ENCODE results near the gene MCM3AP. TPM values are rescaled to one million over a fixed set of nuclear protein-coding genes. Genes with fewer than 3 reads are reported as not detected.

The MCM3AP gene
- total and polyA plus RNA-seq, 9 of the 15 experiments (the other 6 are each of a cell fraction or from before 2014, with no cell fraction given), result 6.5 to 179 (median 69.6) TPM

GRCh38 chr21:46324390-46325072 is 39.1 kb upstream of the MCM3AP start (continued):
- TF ChIP-seq ATF3 (IDR thresholded peaks at IDR 0.05), result no peak
- TF ChIP-seq ATF3 (CRISPR knock-in tag; conservative IDR thresholded peaks at IDR 0.05), result no peak
- TF ChIP-seq HLTF (IDR thresholded peaks at IDR 0.05), result no peak
- TF ChIP-seq ADNP (tag; IDR thresholded peaks at IDR 0.05), result no peak
- TF ChIP-seq RBBP5 (IDR thresholded peaks at IDR 0.05; ENCODE audit: borderline replicate concordance, insufficient read depth, low read length, poor library complexity, severe bottlenecking), result peak; percentile 32
- no peak for TF ChIP-seq HMG20B (CRISPR knock-in tag; IDR thresholded peaks at IDR 0.05)
- TF ChIP-seq POLR3A (IDR thresholded peaks at IDR 0.05; ENCODE audit: borderline replicate concordance, extremely low read depth, insufficient read depth, insufficient read length), result no peak
- TF ChIP-seq PRDM10 (IDR thresholded peaks at IDR 0.05; ENCODE audit: partially characterized antibody), result no peak
- peak; percentile 89 for TF ChIP-seq SAFB (IDR thresholded peaks at IDR 0.05; ENCODE audit: borderline replicate concordance, low read depth, low read length)
- TF ChIP-seq VEZF1 (CRISPR knock-in tag; IDR thresholded peaks at IDR 0.05), result peak; percentile 93
- TF ChIP-seq THAP7 (CRISPR knock-in tag; IDR thresholded peaks at IDR 0.05), result 0 out of 2 replicates have a peak, but pooled peaks have one; percentile 41
- no peak for TF ChIP-seq ZNF277 (CRISPR knock-in tag; IDR thresholded peaks at IDR 0.05; ENCODE audit: borderline replicate concordance)
- no peak for TF ChIP-seq IRF9 (tag; IDR thresholded peaks at IDR 0.05)
- no peak for TF ChIP-seq ZNF146 (CRISPR knock-in tag; IDR thresholded peaks at IDR 0.05; ENCODE audit: unreplicated experiment)
- no peak for TF ChIP-seq DLX4 (CRISPR knock-in tag; IDR thresholded peaks at IDR 0.05)
- no peak for TF ChIP-seq ZSCAN32 (CRISPR knock-in tag; IDR thresholded peaks at IDR 0.05)
- no peak for TF ChIP-seq RBM39 (optimal IDR thresholded peaks at IDR 0.05; ENCODE audit: low read depth, low read length)
- TF ChIP-seq RUNX1 (IDR thresholded peaks at IDR 0.05; ENCODE audit: low read depth), result no peak

Measured in K562 (cell line).